ENCODE results near the gene DSCAM.

Gene DSCAM

GRCh38 chr21:40118527-40118926, 728.4 kb downstream of the DSCAM start:
- peak overlapping the region; percentile 44 for H3K27ac ChIP-seq
- DNase-seq (ENCODE audit: low read depth, low spot score) = peak; percentile 57

- H3K27ac ChIP-seq = no peak overlapping the region
- no peak for DNase-seq (ENCODE audit: low read depth, low spot score)
Observed at GRCh38 chr21:40117236-40117635, 729.7 kb downstream of the DSCAM start.

- DNase-seq (ENCODE audit: low read depth, low spot score) = no peak
- H3K27ac ChIP-seq = no peak overlapping the region
Observed at GRCh38 chr21:40115775-40116174, 731.2 kb downstream of the DSCAM start.

- no peak overlapping the region for H3K27ac ChIP-seq
- DNase-seq (ENCODE audit: low read depth, low spot score) = no peak
Observed at GRCh38 chr21:40102682-40103081, 744.3 kb downstream of the DSCAM start.

- H3K27ac ChIP-seq = no peak overlapping the region
Observed at GRCh38 chr21:40099809-40100208, 747.1 kb downstream of the DSCAM start.

GRCh38 chr21:40095477-40095876, 751.5 kb downstream of the DSCAM start:
- no peak for DNase-seq (ENCODE audit: low read depth, low spot score)
- H3K27ac ChIP-seq = no peak overlapping the region

More at GRCh38 chr21:40099809-40100208, 747.1 kb downstream of the DSCAM start:
- no peak for DNase-seq (ENCODE audit: low read depth, low spot score)

GRCh38 chr21:40080385-40080784, 766.6 kb downstream of the DSCAM start:
- no peak for DNase-seq (ENCODE audit: low read depth, low spot score)
- no peak overlapping the region for H3K27ac ChIP-seq

- no peak overlapping the region for H3K27ac ChIP-seq
- DNase-seq (ENCODE audit: low read depth, low spot score) = no peak
Observed at GRCh38 chr21:40074710-40075109, 772.2 kb downstream of the DSCAM start.

- DNase-seq (ENCODE audit: low read depth, low spot score) = no peak
- no peak overlapping the region for H3K27ac ChIP-seq
Observed at GRCh38 chr21:40074198-40074597, 772.8 kb downstream of the DSCAM start.

GRCh38 chr21:40073642-40074041, 773.3 kb downstream of the DSCAM start:
- H3K27ac ChIP-seq = no peak overlapping the region
- DNase-seq (ENCODE audit: low read depth, low spot score) = no peak

GRCh38 chr21:40070871-40071270, 776.1 kb downstream of the DSCAM start:
- no peak for DNase-seq (ENCODE audit: low read depth, low spot score)
- no peak overlapping the region for H3K27ac ChIP-seq

- no peak for DNase-seq (ENCODE audit: low read depth, low spot score)
- no peak overlapping the region for H3K27ac ChIP-seq
Observed at GRCh38 chr21:40067751-40068150, 779.2 kb downstream of the DSCAM start.

- DNase-seq (ENCODE audit: low read depth, low spot score) = no peak
- H3K27ac ChIP-seq = no peak overlapping the region
Observed at GRCh38 chr21:40066221-40066620, 780.7 kb downstream of the DSCAM start.

GRCh38 chr21:40060083-40060677, 786.8 kb downstream of the DSCAM start:
- H3K27ac ChIP-seq = no peak overlapping the region
- DNase-seq (ENCODE audit: low read depth, low spot score) = no peak

GRCh38 chr21:40057331-40057730, 789.6 kb downstream of the DSCAM start:
- H3K27ac ChIP-seq = no peak overlapping the region
- no peak for DNase-seq (ENCODE audit: low read depth, low spot score)

- H3K27ac ChIP-seq = no peak overlapping the region
- DNase-seq (ENCODE audit: low read depth, low spot score) = no peak
Observed at GRCh38 chr21:40056031-40056430, 790.9 kb downstream of the DSCAM start.

GRCh38 chr21:40054403-40054802, 792.6 kb downstream of the DSCAM start:
- peak; percentile 46 for DNase-seq (ENCODE audit: low read depth, low spot score)
- no peak overlapping the region for H3K27ac ChIP-seq

GRCh38 chr21:40053007-40053406, 794.0 kb downstream of the DSCAM start:
- H3K27ac ChIP-seq = no peak overlapping the region
- no peak for DNase-seq (ENCODE audit: low read depth, low spot score)

GRCh38 chr21:40052276-40052675, 794.7 kb downstream of the DSCAM start:
- no peak for DNase-seq (ENCODE audit: low read depth, low spot score)
- no peak overlapping the region for H3K27ac ChIP-seq

- H3K27ac ChIP-seq = no peak overlapping the region
- no peak for DNase-seq (ENCODE audit: low read depth, low spot score)
Observed at GRCh38 chr21:40051801-40052200, 795.2 kb downstream of the DSCAM start.

GRCh38 chr21:40049931-40050290, 797.0 kb downstream of the DSCAM start:
- DNase-seq (ENCODE audit: low read depth, low spot score) = no peak
- peak overlapping the region; percentile 77 for H3K27ac ChIP-seq

- H3K27ac ChIP-seq = peak overlapping the region; percentile 77
- peak; percentile 77 for DNase-seq (ENCODE audit: low read depth, low spot score)
Observed at GRCh38 chr21:40049031-40049930, 797.7 kb downstream of the DSCAM start.
